K562 (cell line): ENCODE measurements around the gene SMU1. TPM values are rescaled to one million over a fixed set of nuclear protein-coding genes. Genes with fewer than 3 reads are reported as not detected.
"Not testable (repeated sequence)": the region's sequence is repeated elsewhere in the genome, so short reads cannot be mapped to it uniquely, and the experiment has no call there.

Source experiments
- ATAC-seq: fragments of 200-7000 bp; cut with Tn5 transposase; 3 replicates; pipeline ENCODE4 v1.9.1; 2020; ENCODE audit warnings: moderate library complexity
- BruUV-seq: library from RNA; stranded (reverse); fragments of 400-500 nt; replicated peaks from 2 replicates; lab custom pipeline; 2021; lab: Mats Ljungman, UMichigan
- CTCF ChIA-PET: fragments of 300-600 bp; formaldehyde crosslinking; extraction: SDS; loops from one replicate; lab custom pipeline; 2021; ENCODE audit warnings: low intra/inter-chr PET ratio; lab: Yijun Ruan, JAX
- POLR2A ChIA-PET: fragments of 300-600, 350-650 bp; sonication (Branson Sonifier 250); formaldehyde crosslinking; extraction: SDS; loops from one replicate; lab custom pipeline; 2021; ENCODE audit warnings: antibody characterized with exemption, inconsistent platforms; lab: Yijun Ruan, JAX
- DNase-seq, 4 experiments: peaks; one replicate each; pipeline versions ENCODE4 v3.0.0 to v3.0.0-alpha.2; 2011 to 2018; ENCODE audit warnings: low spot score in 3 of 4, mixed read lengths in 3 of 4; ENCODE audit errors: extremely low read depth in 1 of 4
- FAIRE-seq: peaks from 2 replicates; lab custom pipeline; 2011; peaks lifted over from hg19 to GRCh38; lab: Jason Lieb, UNC
- H2AFZ ChIP-seq: 2 replicates; pipeline ENCODE4 v1.6.0; 2011; ENCODE audit warnings: low read depth, low read length, control low read depth, inconsistent platforms
- H3K27ac ChIP-seq: fragments of 200-600 bp; 3 replicates; pipeline ENCODE4 v1.8.0; 2011; ENCODE audit warnings: low read depth, mild to moderate bottlenecking, control low read depth, inconsistent platforms, low read length, moderate library complexity, mixed read lengths; ENCODE audit errors: extremely low read depth
- H3K27me3 ChIP-seq, 2 experiments: fragments of 300-600 bp in 1 of 2; 2 replicates in 1 of 2; 3 replicates in 1 of 2; pipeline versions ENCODE4 v1.6.0 to v1.8.0; 2011; ENCODE audit warnings: inconsistent platforms in 2 of 2, low read length in 2 of 2, mild to moderate bottlenecking in 1 of 2, mixed read lengths in 1 of 2, moderate library complexity in 1 of 2; ENCODE audit not compliant: control insufficient read depth in 2 of 2, insufficient read depth in 2 of 2
- H3K36me3 ChIP-seq: fragments of 300-600 bp; 3 replicates; pipeline ENCODE4 v1.8.0; 2011; ENCODE audit warnings: mild to moderate bottlenecking, low read length, inconsistent platforms; ENCODE audit not compliant: control insufficient read depth, insufficient read depth
- H3K4me1 ChIP-seq, 2 experiments: fragments of 200-600 bp in 1 of 2; replicated peaks in 1 of 2; 2 replicates in 1 of 2; 3 replicates in 1 of 2; pipeline versions ENCODE4 v1.5.1 to v1.8.0; 2011; ENCODE audit warnings: inconsistent platforms in 2 of 2, low read length in 2 of 2, mild to moderate bottlenecking in 1 of 2, mixed read lengths in 1 of 2, moderate library complexity in 1 of 2; ENCODE audit not compliant: control insufficient read depth in 2 of 2, insufficient read depth in 2 of 2
- H3K4me2 ChIP-seq: 2 replicates; pipeline ENCODE4 v1.6.1; 2011; ENCODE audit warnings: low read length, control low read depth, inconsistent platforms, mixed read lengths; ENCODE audit not compliant: insufficient read depth
- H3K4me3 ChIP-seq: fragments of 200-600 bp; sonication (generic), shearing (Covaris generic); 2 replicates; pipeline ENCODE4 v1.5.1; 2016; ENCODE audit warnings: control low read depth, inconsistent platforms
- H3K79me2 ChIP-seq: fragments of 200-600 bp; 3 replicates; pipeline ENCODE4 v1.8.0; 2011; ENCODE audit warnings: low read length, inconsistent platforms; ENCODE audit not compliant: control insufficient read depth, insufficient read depth
- H3K9ac ChIP-seq, 2 experiments: 2 replicates each; pipeline versions ENCODE4 v1.6.0 to v1.6.1; 2011; ENCODE audit warnings: low read depth in 2 of 2, low read length in 2 of 2, control low read depth in 1 of 2, inconsistent platforms in 1 of 2, mild to moderate bottlenecking in 1 of 2, mixed read lengths in 1 of 2; ENCODE audit not compliant: insufficient read depth in 1 of 2
- H3K9me1 ChIP-seq: one replicate; pipeline ENCODE4 v1.6.0; 2011; ENCODE audit warnings: inconsistent platforms, mild to moderate bottlenecking, low read length, moderate library complexity; ENCODE audit not compliant: control insufficient read depth, insufficient read depth
- H3K9me3 ChIP-seq: replicated peaks from 2 replicates; pipeline ENCODE4 v1.5.1; 2011; ENCODE audit warnings: low read depth, low read length, inconsistent platforms; ENCODE audit not compliant: control insufficient read depth, insufficient read depth
- H4K20me1 ChIP-seq: replicated peaks from 2 replicates; pipeline ENCODE4 v1.6.1; 2011; ENCODE audit warnings: low read length, inconsistent platforms, mixed read lengths; ENCODE audit not compliant: control insufficient read depth, insufficient read depth
- YY1 ChIP-seq, 3 experiments: IDR thresholded peaks; 2 replicates each; pipeline ENCODE4 v1.6.1; 2011; ENCODE audit warnings: low read length in 2 of 3, mild to moderate bottlenecking in 2 of 3, moderate library complexity in 2 of 3, borderline replicate concordance in 1 of 3, control low read depth in 1 of 3, low read depth in 1 of 3; ENCODE audit not compliant: insufficient read depth in 3 of 3, insufficient replicate concordance in 2 of 3, control insufficient read depth in 1 of 3, insufficient read length in 1 of 3; ENCODE audit errors: extremely low read depth in 1 of 3
- ZNF121 ChIP-seq: sonication (generic); formaldehyde crosslinking; conservative IDR thresholded peaks from 2 replicates; pipeline ENCODE4 v1.8.0; 2022; ENCODE audit warnings: missing genetic modification reagents
- WGBS: fragments of 100-300 bp; shearing (Covaris generic); methylation state at CpG from one replicate; pipeline ENCODE4 v1.1.6; 2016; ENCODE audit warnings: low coverage, mixed read lengths; ENCODE audit not compliant: insufficient coverage; ENCODE audit errors: missing lambda C conversion rate; 5-methylcytosine and 5-hydroxymethylcytosine counted together
- in situ Hi-C: fragments of 300-500 bp; cut with MboI; formaldehyde crosslinking; loops from 4 replicates; pipeline ENCODE4 v1.15.0; 2018; ENCODE audit warnings: inconsistent platforms, mixed read lengths
- intact Hi-C: fragments of 100-400 bp; cut with micrococcal nuclease; formaldehyde crosslinking; loops from 2 replicates; pipeline ENCODE4 v1.14.2; 2022
- polyA plus RNA-seq, 8 experiments: library from polyadenylated mRNA; depleted of rRNA in 4 of 8; stranded (reverse) in 5 of 8; unstranded in 3 of 8; fragments of >200 nt; fragmentation: Nextera tagmentation in 2 of 8; fragmentation: Illumina TruSeq in 1 of 8; extraction: Ambion mirVana in 2 of 8; extraction: Trizol in 1 of 8; gene quantifications; 2 replicates each; pipeline versions ENCODE4 v1.2.1 to v1.2.3, GENCODE V29; 2011 to 2014; ENCODE audit warnings: inconsistent platforms in 1 of 8, missing spikeins in 1 of 8
- total RNA-seq, 7 experiments: library from RNA; depleted of rRNA in 6 of 7; stranded (reverse); fragments of >200 nt in 6 of 7; fragmentation: Illumina TruSeq in 2 of 7; extraction: Trizol in 2 of 7; gene quantifications; 2 replicates each; pipeline versions ENCODE4 v1.2.1 to v1.2.3, GENCODE V29; 2011 to 2021; ENCODE audit warnings: low replicate concordance in 1 of 7
- TF ChIP-seq, protein P1 (sequence below), 2 experiments: fragments of 450-650 bp in 1 of 2; sonication (generic) in 1 of 2; formaldehyde crosslinking in 1 of 2; IDR thresholded peaks in 1 of 2; conservative IDR thresholded peaks in 1 of 2; 2 replicates each; pipeline versions ENCODE4 v1.6.1 to v1.8.1; 2016 to 2023; ENCODE audit warnings: mild to moderate bottlenecking in 2 of 2, moderate library complexity in 2 of 2, inconsistent platforms in 1 of 2, missing genetic modification reagents in 1 of 2

The SMU1 gene
- total and polyA plus RNA-seq, 9 of the 15 experiments (the other 6 are each of a cell fraction or from before 2014, with no cell fraction given): 13.2 to 33.4 (median 20.7) TPM

DNA sequence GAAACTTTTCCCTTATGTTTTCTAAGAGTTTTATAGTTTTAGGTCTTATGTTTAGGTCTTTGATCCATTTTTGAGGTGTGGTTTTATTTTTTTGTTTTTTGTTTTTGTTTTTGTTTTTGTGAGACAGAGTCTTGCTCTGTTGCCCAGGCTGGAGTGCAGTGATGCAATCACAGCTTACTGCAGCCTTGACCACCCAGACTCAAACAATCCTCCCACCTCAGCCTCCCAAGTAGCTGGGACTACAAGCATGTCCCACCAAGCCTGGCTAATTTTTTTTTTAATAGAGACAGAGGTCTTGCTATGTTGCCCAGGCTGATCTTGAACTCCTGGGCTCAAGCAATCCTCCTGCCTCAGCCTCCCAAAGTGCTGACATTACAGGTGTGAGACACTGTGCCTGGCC lies 71.1 kb downstream of the SMU1 start:
- H4K20me1 ChIP-seq, intact Hi-C loops, H3K36me3 ChIP-seq, H3K9ac ChIP-seq, FAIRE-seq, ATAC-seq, BruUV-seq, H3K4me3 ChIP-seq, CTCF ChIA-PET, H3K4me2 ChIP-seq, H2AFZ ChIP-seq, DNase-seq, H3K9me3 ChIP-seq, H3K27ac ChIP-seq, H3K27me3 ChIP-seq, in situ Hi-C loops, H3K9me1 ChIP-seq: not testable (repeated sequence)
- POLR2A ChIA-PET: interaction anchor here (0.9 to 1.0 kb wide), 2 partner anchors 9 kb away, joined by 3 read pairs; no protein-coding TSS in a partner anchor
- Histone ChIP-seq H3K79me2 (peaks cover 12% of the 10 kb centered on the region), H3K4me1 (peaks cover 0 to 10% of the 10 kb centered on the region in 2 experiments; a peak in 3 of 5 replicates)
- TF ChIP-seq, protein P1, sequence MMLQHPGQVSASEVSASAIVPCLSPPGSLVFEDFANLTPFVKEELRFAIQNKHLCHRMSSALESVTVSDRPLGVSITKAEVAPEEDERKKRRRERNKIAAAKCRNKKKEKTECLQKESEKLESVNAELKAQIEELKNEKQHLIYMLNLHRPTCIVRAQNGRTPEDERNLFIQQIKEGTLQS (IDR thresholded peaks at IDR 0.05): peak; percentile 24; the same call in 1 of the 2 replicates
- TF ChIP-seq, protein P1 (CRISPR knock-in tag; conservative IDR thresholded peaks at IDR 0.05): not testable (repeated sequence)
- peak; percentile 47; the same call in 1 of the 2 replicates for TF ChIP-seq ZNF121

DNA sequence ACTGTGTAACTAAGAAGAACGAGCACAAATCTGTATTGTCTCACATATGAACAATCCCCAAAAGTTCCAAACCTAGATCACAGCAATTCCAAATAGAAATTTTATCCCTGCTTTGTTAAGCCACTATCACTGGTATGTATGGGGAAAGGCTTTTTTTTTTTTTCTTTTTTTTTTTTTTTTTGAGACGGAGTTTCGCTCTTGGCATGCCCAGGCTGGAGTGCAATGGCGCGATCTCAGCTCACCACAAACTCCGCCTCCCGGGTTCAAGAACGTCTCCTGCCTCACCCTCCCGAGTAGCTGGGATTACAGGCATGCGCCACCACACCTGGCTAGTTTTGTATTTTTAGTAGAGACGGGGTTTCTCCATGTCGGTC lies 75.8 kb downstream of the SMU1 start:
- H3K4me2 ChIP-seq: peak overlapping the region; percentile 91
- POLR2A ChIA-PET: interaction anchor here (1.0 to 1.4 kb wide), 5 partner anchors 13 to 58 kb away, joined by 3 to 8 read pairs (median 3); partner anchors contain the start of gene DNAJA1
- peak; percentile 57 for ATAC-seq
- 4% methylated on average over 10 of the region's 12 CpGs for WGBS
- H3K36me3 ChIP-seq: peaks cover 33% of the 10 kb centered on the region
- peak overlapping the region; percentile 84; the same call in 1 of the 2 replicates for H2AFZ ChIP-seq
- peak in 1 of 4 experiments; percentile 40 for DNase-seq
- H3K9me3 ChIP-seq, BruUV-seq, H3K27me3 ChIP-seq, H3K9me1 ChIP-seq, CTCF ChIA-PET, in situ Hi-C loops, intact Hi-C loops, FAIRE-seq, H4K20me1 ChIP-seq: not testable (repeated sequence)
- peaks cover 0 to 16% of the 10 kb centered on the region in 2 experiments; a peak in 3 of 5 replicates for H3K4me1 ChIP-seq
- H3K27ac ChIP-seq: peak overlapping the region; percentile 88
- H3K9ac ChIP-seq: peak overlapping the region; percentile 86 to 93
- peak in 1 of 3 experiments; percentile 28 for TF ChIP-seq YY1 (IDR thresholded peaks at IDR 0.05; ENCODE audit: borderline replicate concordance in 1 of 3, control insufficient read depth in 1 of 3, extremely low read depth in 1 of 3, insufficient read depth in 3 of 3, insufficient read length in 1 of 3, insufficient replicate concordance in 2 of 3, low read depth in 1 of 3, low read length in 2 of 3)
- peak overlapping the region; percentile 76 for H3K4me3 ChIP-seq
- H3K79me2 ChIP-seq: peaks cover 47% of the 10 kb centered on the region
